AG04450 (cell line): ENCODE data around the gene SCGB1C1. TPM values are rescaled to one million over a fixed set of nuclear protein-coding genes. Genes with fewer than 3 reads are reported as not detected.

Experiments
- CTCF ChIA-PET: fragments of 300-600, 350-600 bp; formaldehyde crosslinking; extraction: SDS; loops from one replicate; lab custom pipeline; 2022; ENCODE audit warnings: antibody characterized with exemption, inconsistent platforms; lab: Charles Lee
- POLR2A ChIA-PET: fragments of 350-600 bp; formaldehyde crosslinking; extraction: SDS; loops from one replicate; lab custom pipeline; 2021; ENCODE audit warnings: antibody characterized with exemption, inconsistent platforms; lab: Yijun Ruan, JAX
- DNase-seq: peaks from one replicate; pipeline ENCODE4 v3.0.0-alpha.2; 2011; ENCODE audit warnings: low read depth, low spot score
- H3K27ac ChIP-seq: one replicate; pipeline ENCODE4 v1.5.1; 2012; ENCODE audit warnings: low read depth, low read length, control low read depth
- H3K27me3 ChIP-seq: one replicate; pipeline ENCODE4 v1.6.0; 2012; ENCODE audit warnings: low read length; ENCODE audit not compliant: control insufficient read depth, insufficient read depth
- H3K4me3 ChIP-seq: 2 replicates; pipeline ENCODE4 v1.5.1; 2011; ENCODE audit warnings: mild to moderate bottlenecking, low read depth, low read length, control low read depth
- H3K9me3 ChIP-seq: 2 replicates; pipeline ENCODE4 v1.5.1; 2012; ENCODE audit warnings: low read length; ENCODE audit not compliant: control insufficient read depth, insufficient read depth
- polyA plus RNA-seq: library from polyadenylated mRNA; depleted of rRNA; stranded (reverse); fragments of >200 nt; gene quantifications from 2 replicates; pipeline ENCODE4 v1.2.3, GENCODE V29; 2011
- TF ChIP-seq, protein P1 (sequence below): IDR thresholded peaks from 2 replicates; pipeline ENCODE4 v1.5.1; 2011; ENCODE audit warnings: low read depth, low read length, control low read depth, inconsistent platforms

Gene SCGB1C1
- polyA plus RNA-seq, 1 experiment: not detected

DNA sequence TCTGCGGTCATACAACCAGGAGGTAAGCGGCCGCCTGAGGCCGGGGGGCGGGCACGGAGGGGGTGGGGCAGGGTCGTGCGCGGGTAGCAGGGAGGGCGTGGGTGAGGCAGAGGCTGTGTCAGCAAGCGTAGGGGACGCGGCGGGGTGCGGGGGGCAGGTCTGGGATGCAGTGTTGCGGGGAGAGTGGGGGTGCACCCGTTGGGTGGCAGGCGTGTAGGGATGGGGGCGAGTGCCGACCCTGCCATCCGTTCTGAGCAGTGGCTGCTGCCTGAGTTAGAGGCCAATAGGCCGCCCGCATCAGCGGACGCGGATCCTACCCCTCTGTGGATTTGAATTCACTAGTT, 16.0 kb downstream of the SCGB1C1 start:
- no peak for DNase-seq
- ChIA-PET CTCF (no interaction called here), POLR2A (interaction anchor here (0.9 to 1.3 kb wide), 2 partner anchors 27 to 99 kb away, joined by 3 to 4 read pairs; partner anchors contain the start of genes IFITM2 and SIRT3)
- TF ChIP-seq, protein P1, sequence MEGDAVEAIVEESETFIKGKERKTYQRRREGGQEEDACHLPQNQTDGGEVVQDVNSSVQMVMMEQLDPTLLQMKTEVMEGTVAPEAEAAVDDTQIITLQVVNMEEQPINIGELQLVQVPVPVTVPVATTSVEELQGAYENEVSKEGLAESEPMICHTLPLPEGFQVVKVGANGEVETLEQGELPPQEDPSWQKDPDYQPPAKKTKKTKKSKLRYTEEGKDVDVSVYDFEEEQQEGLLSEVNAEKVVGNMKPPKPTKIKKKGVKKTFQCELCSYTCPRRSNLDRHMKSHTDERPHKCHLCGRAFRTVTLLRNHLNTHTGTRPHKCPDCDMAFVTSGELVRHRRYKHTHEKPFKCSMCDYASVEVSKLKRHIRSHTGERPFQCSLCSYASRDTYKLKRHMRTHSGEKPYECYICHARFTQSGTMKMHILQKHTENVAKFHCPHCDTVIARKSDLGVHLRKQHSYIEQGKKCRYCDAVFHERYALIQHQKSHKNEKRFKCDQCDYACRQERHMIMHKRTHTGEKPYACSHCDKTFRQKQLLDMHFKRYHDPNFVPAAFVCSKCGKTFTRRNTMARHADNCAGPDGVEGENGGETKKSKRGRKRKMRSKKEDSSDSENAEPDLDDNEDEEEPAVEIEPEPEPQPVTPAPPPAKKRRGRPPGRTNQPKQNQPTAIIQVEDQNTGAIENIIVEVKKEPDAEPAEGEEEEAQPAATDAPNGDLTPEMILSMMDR: no peak
- Histone ChIP-seq H3K4me3 (peak overlapping the region; percentile 98), H3K9me3 (no peaks in the 10 kb centered on the region; the same call in 1 of the 2 replicates), H3K27ac (peak overlapping the region; percentile 81), H3K27me3 (no peaks in the 10 kb centered on the region)

DNA sequence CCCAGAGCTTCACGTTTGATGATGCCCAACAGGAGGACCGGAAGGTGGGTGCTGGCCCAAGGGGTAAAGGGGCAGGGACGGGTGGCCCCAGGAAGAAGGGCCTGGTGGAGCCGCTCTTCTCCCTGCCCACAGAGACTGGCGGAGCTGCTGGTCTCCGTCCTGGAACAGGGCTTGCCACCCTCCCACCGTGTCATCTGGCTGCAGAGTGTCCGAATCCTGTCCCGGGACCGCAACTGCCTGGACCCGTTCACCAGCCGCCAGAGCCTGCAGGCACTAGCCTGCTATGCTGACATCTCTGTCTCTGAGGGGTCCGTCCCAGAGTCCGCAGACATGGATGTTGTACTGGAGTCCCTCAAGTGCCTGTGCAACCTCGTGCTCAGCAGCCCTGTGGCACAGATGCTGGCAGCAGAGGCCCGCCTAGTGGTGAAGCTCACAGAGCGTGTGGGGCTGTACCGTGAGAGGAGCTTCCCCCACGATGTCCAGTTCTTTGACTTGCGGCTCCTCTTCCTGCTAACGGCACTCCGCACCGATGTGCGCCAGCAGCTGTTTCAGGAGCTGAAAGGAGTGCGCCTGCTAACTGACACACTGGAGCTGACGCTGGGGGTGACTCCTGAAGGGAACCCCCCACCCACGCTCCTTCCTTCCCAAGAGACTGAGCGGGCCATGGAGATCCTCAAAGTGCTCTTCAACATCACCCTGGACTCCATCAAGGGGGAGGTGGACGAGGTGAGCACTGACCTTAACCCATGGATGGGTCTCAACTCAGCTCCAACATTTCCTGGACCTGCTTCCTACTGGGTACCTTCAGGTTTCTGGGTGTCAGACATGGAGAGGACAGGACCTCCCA, 16.6 kb downstream of the SCGB1C1 start:
- Histone ChIP-seq H3K27ac (peak overlapping the region; percentile 81), H3K9me3 (no peaks in the 10 kb centered on the region; the same call in 1 of the 2 replicates), H3K27me3 (no peaks in the 10 kb centered on the region), H3K4me3 (peak overlapping the region; percentile 98)
- ChIA-PET POLR2A (interaction anchor here (1.3 kb wide), 1 partner anchor 27 kb away, joined by 3 read pairs; the partner anchor contains the start of gene SIRT3), CTCF (interaction anchor here (0.6 kb wide), 1 partner anchor 70 kb away, joined by 3 read pairs; no protein-coding TSS in a partner anchor)
- no peak for DNase-seq
- TF ChIP-seq, protein P1: no peak

GRCh38 chr11:210122-210802, 17.4 kb downstream of the SCGB1C1 start:
- H3K27ac ChIP-seq: peak overlapping the region; percentile 81
- TF ChIP-seq, protein P1: no peak
- H3K27me3 ChIP-seq: no peaks in the 10 kb centered on the region
- no peaks in the 10 kb centered on the region; the same call in 1 of the 2 replicates for H3K9me3 ChIP-seq
- ChIA-PET POLR2A (no interaction called here), CTCF (interaction anchor here (0.6 kb wide), 1 partner anchor 69 kb away, joined by 3 read pairs; no protein-coding TSS in a partner anchor)
- peak overlapping the region; percentile 98 for H3K4me3 ChIP-seq
- peak; percentile 66 for DNase-seq

DNA sequence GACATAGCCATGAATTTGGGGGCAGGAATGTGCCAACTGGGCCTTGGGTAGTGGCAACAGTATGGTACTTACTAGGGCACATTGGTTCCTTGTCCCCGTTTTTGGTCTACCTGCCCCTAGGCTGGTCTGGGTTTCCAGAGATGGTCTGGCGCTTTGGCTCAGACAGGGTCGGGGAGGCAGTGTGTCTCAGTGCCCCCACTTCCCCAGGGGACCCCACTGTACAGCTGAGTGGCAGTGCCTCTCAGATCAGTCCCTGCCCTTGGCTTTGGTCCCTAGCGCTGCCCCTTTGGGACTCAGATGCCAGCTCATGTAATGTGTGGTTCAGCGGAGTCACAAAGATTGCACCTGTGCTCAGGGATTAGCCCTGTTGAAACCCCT, 17.9 kb downstream of the SCGB1C1 start:
- TF ChIP-seq, protein P1: no peak
- H3K27me3 ChIP-seq: no peaks in the 10 kb centered on the region
- peak overlapping the region; percentile 50 for H3K4me3 ChIP-seq
- peak overlapping the region; percentile 73 for H3K27ac ChIP-seq
- no peaks in the 10 kb centered on the region; the same call in 1 of the 2 replicates for H3K9me3 ChIP-seq
- CTCF ChIA-PET: no interaction called here
- DNase-seq: no peak
- POLR2A ChIA-PET: no interaction called here
